Glomerular endothelial cell (primary cell): Measurements from ENCODE around the gene GNAI3. TPM values are rescaled to one million over a fixed set of nuclear protein-coding genes. Genes with fewer than 3 reads are reported as not detected.
A peak's percentile ranks its signal among the peaks of the same experiment; 100 is the strongest.

Experiments
- DNase-seq: peaks from one replicate; pipeline ENCODE4 v3.0.0-alpha.2; 2011; ENCODE audit warnings: low read depth, low spot score; ENCODE audit errors: extremely low read depth
- total RNA-seq: library from RNA; depleted of rRNA; stranded (reverse); fragments of >200 nt; gene quantifications from 2 replicates; pipeline ENCODE4 v1.2.3, GENCODE V29; 2015

Gene GNAI3
- total RNA-seq, 1 donor from 2014 or later: 10.7 TPM

- DNase-seq: no peak
Observed at GRCh38 chr1:109592916-109593315, 44.5 kb downstream of the GNAI3 start.

GRCh38 chr1:109595531-109595930, 47.1 kb downstream of the GNAI3 start:
- DNase-seq: no peak

GRCh38 chr1:109598156-109598555, 49.7 kb downstream of the GNAI3 start:
- DNase-seq: no peak

- DNase-seq: no peak
Observed at GRCh38 chr1:109598655-109599054, 50.2 kb downstream of the GNAI3 start.

- no peak for DNase-seq
Observed at GRCh38 chr1:109603229-109603628, 54.8 kb downstream of the GNAI3 start.

- no peak for DNase-seq
Observed at GRCh38 chr1:109605381-109605780, 57.0 kb downstream of the GNAI3 start.

DNA sequence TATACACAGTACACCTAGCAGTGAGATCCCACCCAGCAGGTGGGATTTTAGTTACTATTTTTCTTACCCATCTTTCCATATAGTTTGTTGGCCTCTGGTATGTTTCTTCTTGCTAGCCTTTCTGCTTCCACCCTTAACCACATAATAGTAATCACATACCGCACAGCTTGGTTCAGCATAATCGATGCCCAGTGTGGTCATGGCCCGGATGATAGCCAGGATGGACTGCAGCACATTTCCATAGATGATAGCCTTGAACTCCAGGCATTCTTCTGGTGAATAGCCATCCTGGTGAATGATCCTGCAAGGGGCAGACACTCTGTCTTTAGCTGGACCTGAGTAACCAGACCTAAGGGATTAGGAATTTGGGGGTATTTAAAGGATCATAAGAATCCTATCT, 61.5 kb downstream of the GNAI3 start:
- DNase-seq: no peak

DNA sequence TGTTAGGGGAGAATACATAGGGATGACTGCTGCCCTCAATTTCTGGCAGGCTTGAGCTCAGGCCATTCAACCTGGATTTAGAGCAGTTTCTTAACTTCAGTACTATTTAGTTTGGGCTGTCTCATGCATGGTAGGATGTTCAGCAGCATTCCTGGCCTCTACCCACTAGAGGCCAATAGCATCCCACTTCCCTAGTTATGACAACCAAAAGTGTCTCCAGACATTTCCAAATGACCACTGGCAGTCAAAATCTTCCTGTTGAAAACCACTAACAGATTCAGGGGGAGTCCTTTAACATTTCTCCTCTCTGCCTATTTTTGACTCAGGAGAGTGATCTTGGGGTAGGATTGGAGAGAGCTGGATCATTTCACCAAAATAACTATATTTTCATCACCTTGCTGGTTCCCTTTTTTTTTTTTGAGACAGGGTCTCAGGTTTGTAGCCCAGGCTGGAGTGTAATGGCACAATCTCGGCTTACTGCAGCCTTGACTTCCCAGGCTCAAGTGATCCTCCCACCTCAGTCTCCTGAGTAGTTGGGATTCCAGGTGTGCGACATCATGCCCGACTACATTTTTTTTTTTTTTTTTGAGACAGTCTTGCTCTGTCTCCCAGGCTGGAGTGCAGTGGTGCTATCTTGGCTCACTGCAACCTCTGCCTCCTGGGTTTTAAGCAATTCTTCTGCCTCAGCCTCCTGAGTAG, 62.3 kb downstream of the GNAI3 start:
- no peak for DNase-seq

DNA sequence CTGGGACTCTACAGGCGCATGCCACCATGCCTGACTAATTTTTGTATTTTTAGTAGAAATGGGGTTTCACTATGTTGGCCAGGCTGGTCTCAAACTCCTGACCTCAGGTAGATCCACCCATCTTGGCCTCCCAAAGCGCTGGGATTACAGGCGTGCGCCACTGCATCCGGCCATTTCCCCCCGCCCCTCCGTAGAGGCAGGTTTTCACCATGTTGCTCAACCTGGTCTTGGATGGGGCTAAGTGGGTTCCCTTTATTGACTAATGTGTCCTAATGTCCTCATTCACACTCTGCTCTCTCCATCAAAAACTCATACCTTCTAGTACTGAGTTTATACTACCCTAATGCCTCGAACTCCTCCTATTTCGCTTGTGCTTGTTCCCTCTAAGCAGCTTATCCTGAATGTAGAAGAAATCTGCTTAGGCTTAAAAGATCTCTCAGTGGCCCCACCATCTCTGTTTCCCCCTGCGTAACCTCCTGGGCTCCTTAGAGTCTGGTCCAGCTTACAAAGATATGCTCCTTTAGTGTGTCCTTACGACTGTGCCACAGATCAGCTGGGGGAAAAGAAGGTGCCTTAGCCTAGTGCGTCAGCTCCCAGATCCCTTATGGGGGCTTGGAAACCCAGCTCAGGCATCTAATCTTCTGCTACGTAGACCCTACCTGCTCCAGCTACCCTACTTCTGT, 63.0 kb downstream of the GNAI3 start:
- DNase-seq: no peak

DNA sequence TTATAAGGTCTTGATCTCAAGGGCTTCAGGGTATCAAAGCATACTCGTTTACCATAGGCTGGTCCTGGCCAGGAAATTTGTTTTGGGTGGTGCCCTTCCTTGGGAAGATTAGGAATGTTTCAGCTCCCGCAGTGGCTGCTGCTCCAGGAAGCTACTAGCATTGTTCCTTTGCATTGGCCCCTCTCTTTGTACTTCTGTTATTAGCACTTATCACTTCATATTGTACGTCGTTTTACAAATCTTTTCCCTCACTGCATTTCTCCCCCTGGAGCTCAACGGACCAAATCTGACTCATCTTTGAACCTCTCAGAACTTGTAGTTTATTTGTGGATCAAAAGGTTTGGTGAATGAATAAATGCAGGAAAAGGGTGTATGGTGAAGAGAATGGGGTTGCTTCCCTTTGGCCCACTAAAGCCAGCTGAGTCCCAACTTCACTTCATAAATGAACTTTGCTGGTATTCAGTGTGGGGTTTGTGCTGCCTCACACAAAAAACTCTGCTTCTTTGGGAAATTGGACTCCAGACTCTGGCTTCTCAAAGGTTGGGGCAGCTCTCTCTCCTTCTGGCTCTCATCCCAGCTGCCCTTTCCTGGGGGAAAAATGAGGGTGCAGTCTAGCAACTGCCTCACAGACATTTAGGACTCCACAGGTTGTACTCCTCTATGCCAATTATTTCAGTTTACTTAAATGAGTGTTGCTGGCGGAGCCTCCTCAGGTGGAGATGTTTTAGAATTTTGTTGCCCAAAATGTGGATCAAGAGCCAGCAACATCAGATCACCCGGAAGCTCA, 65.1 kb downstream of the GNAI3 start:
- no peak for DNase-seq

GRCh38 chr1:109615879-109616278, 67.5 kb downstream of the GNAI3 start:
- DNase-seq: peak; percentile 64

- no peak for DNase-seq
Observed at GRCh38 chr1:109616391-109616790, 68.0 kb downstream of the GNAI3 start.

DNA sequence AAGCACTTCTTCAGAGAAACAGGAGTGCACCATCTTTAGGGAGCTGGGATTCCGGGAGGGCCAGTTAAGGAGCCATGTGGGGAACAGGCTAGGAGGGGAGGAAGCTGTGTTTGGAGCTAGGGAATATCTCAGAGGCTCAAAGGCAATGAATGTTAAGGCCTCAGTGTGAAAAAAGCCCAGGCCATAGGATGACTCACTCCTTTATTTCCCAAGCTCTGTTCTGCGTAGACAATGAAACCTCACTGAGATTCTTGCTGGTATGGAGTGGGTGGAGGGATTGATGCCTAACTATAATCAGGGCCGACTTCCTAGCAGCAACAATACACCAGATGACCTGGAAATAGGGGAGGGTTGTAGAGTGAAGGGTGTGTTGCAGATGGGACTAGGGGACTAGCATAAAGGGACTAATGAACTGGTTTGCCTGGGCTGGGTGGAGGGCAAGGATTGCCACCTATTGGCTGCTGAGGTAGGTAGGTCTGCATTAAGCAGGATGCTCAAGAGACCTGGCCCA, 68.9 kb downstream of the GNAI3 start:
- peak; percentile 84 for DNase-seq

- no peak for DNase-seq
Observed at GRCh38 chr1:109618661-109619575, 70.5 kb downstream of the GNAI3 start.

DNA sequence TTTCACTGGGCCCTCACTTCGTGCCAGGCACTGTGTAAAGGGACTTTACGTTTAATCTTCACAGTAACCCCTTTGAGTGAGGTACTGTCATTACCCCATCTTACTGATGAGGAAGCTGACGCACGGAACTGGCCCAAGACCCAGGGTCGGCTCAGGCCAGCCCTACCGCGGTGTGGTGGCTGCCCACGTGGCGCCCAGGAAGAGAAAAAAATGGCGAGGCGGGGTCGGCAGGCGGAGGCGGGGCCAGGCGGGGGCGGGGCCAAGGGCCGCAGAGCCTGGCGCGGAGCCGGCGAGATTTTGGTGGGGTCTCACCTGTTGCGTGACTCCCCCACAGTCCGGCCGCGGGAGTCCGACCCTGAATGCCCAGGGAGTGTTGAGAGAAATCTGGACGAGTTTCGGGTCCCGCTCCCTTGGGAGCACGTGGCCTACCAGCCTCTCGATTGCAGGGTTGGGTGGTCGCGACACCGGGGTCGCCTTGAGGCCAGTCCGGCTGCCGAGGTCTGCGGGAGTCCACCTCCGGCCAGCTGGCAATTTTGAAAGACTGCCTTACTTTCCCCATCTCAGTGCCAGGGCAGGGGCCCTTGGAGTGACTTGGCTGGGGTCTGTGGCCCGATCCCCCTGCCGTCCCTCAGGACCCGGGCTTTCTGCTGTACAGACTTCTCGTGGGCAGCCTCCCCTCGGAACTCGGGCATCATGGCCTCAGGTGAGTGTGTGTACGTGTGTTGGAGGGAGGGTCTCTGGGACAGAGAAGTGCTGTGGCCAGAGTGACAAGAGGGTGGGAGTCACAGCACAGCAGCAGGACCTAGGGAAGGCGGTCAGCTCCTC, 71.4 kb downstream of the GNAI3 start, which contains the start of the genes AMPD2 and GNAT2:
TSS of gene AMPD2 (plus strand) at position 262 of the 825 bp plus-strand sequence. CDS start 1,339 bp downstream, outside the sequence.
TSS of gene GNAT2 (minus strand) at position 41 of the 825 bp plus-strand sequence. CDS start 6,746 bp downstream, outside the sequence.
- DNase-seq: no peak

GRCh38 chr1:109620401-109620791, 72.0 kb downstream of the GNAI3 start:
- no peak for DNase-seq

DNA sequence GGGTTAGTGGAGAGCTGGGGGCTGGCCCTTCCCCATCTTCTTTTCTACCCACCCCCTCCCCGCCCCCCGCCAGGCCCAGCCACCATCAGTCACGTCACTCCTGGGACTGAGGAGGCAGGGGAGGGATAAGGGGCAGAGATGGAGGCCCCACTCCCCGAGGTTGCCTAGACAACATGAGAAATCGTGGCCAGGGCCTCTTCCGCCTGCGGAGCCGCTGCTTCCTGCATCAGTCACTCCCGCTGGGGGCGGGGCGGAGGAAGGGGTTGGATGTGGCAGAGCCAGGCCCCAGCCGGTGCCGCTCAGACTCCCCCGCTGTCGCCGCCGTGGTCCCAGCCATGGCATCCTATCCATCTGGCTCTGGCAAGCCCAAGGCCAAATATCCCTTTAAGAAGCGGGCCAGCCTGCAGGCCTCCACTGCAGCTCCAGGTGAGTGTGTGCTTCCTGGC, 72.4 kb downstream of the GNAI3 start:
- DNase-seq: peak; percentile 61

DNA sequence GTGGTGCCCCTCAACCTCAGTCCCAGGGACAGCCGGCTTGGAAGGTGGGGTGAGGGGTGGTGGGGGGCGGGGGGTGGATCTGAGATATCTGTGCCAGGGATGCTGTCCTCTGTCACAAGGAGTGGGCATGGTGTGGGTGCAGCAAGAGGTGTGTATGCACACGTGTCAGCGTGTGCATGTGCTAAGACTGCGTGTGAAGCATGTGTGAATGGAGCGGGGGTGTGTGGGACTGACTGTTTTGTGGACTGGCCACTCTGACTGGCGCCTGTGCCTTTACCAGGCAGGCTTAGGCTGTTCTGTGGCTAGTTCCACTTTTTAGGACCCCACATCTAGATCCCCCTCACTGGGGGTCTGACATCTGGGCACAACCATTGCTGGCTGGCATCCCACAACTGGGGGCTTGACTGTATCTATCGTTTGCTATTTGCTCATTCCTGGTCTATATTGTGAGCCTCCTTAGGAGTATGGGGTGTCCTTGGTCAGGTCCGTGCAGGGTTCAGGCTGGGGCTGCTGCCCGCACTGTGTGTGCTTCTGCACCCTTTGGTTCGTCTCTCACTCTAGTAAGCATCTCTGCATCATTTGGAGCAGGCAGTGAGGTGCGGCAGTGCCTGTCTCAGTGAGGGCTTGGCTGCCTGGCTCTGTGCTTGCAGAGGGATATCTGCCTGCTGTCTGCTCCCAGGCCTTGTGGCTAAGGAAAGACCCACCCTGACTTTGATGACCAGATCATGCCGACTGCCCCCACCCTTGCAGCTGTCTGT, 73.1 kb downstream of the GNAI3 start:
- DNase-seq: no peak
